SU-DHL-6 (cell line): ENCODE measurements around the gene TSPAN13.

ENCODE experiments used
- H2AFZ ChIP-seq: fragments of 200-600 bp; sonication (generic); 2 replicates; pipeline ENCODE4 v1.6.1; 2014; ENCODE audit warnings: low read depth, mild to moderate bottlenecking, moderate library complexity, mixed read lengths, antibody characterized with exemption, low read length; ENCODE audit not compliant: severe bottlenecking
- H3F3A ChIP-seq: fragments of 200-600 bp; shearing (Covaris generic); 2 replicates; pipeline ENCODE4 v1.6.0; 2016; ENCODE audit warnings: antibody characterized with exemption, mild to moderate bottlenecking; ENCODE audit not compliant: insufficient read depth
- H3K27ac ChIP-seq: fragments of 200-600 bp; sonication (generic); 2 replicates; pipeline ENCODE4 v1.5.1; 2016; ENCODE audit warnings: low read depth, mild to moderate bottlenecking, low read length, moderate library complexity, mixed read lengths
- H3K27me3 ChIP-seq: fragments of 200-600 bp; sonication (generic), shearing (Covaris generic); 2 replicates; pipeline ENCODE4 v1.6.0; 2014; ENCODE audit warnings: mild to moderate bottlenecking, low read length
- H3K36me3 ChIP-seq: fragments of 200-600 bp; sonication (generic); 2 replicates; pipeline ENCODE4 v1.6.1; 2014; ENCODE audit warnings: mild to moderate bottlenecking, low read length, mixed read lengths
- H3K4me2 ChIP-seq: fragments of 300-600, 200-600 bp; shearing (Covaris generic), sonication (generic); 2 replicates; pipeline ENCODE4 v1.6.0; 2014; ENCODE audit warnings: low read length, low read depth, mild to moderate bottlenecking; ENCODE audit not compliant: poor library complexity, severe bottlenecking
- H3K4me3 ChIP-seq: fragments of 200-600 bp; sonication (generic); 2 replicates; pipeline ENCODE4 v1.5.1; 2014; ENCODE audit warnings: antibody characterized with exemption, low read length, mild to moderate bottlenecking, mixed read lengths; ENCODE audit not compliant: insufficient read depth, poor library complexity, severe bottlenecking
- H3K79me2 ChIP-seq: fragments of 200-600 bp; sonication (generic); 2 replicates; pipeline ENCODE4 v1.6.1; 2014; ENCODE audit warnings: mild to moderate bottlenecking, low read length, moderate library complexity; ENCODE audit not compliant: insufficient read depth
- H3K9ac ChIP-seq: fragments of 200-600 bp; sonication (generic); 2 replicates; pipeline ENCODE4 v1.7.0; 2014; ENCODE audit warnings: mild to moderate bottlenecking, low read length
- H3K9me2 ChIP-seq: fragments of 200-600 bp; sonication (generic); replicated peaks from 2 replicates; pipeline ENCODE4 v1.6.1; 2014; ENCODE audit warnings: low read length; ENCODE audit not compliant: insufficient read depth
- H3K9me3 ChIP-seq: fragments of 200-600 bp; sonication (generic); 2 replicates; pipeline ENCODE4 v1.6.1; 2014; ENCODE audit warnings: low read length, mixed read lengths; ENCODE audit not compliant: insufficient read depth
- H4K20me1 ChIP-seq: fragments of 200-600 bp; sonication (generic); 2 replicates; pipeline ENCODE4 v1.6.1; 2014; ENCODE audit warnings: low read depth, mild to moderate bottlenecking, antibody characterized with exemption, low read length, moderate library complexity, mixed read lengths
- EZH2phosphoT487 ChIP-seq: fragments of 200-600 bp; sonication (generic), shearing (Covaris generic); conservative IDR thresholded peaks from 2 replicates; pipeline ENCODE4 v1.6.1; 2018; ENCODE audit warnings: mild to moderate bottlenecking, antibody characterized with exemption, low read length, moderate library complexity, mixed read lengths
- TF ChIP-seq, protein P1 (sequence below): fragments of 200-600 bp; sonication (generic); IDR thresholded peaks from one replicate; pipeline ENCODE4 v1.5.1; 2017; ENCODE audit warnings: antibody characterized with exemption, mild to moderate bottlenecking, low read length, moderate library complexity; ENCODE audit not compliant: insufficient read depth, poor library complexity, severe bottlenecking

The TSPAN13 gene

DNA sequence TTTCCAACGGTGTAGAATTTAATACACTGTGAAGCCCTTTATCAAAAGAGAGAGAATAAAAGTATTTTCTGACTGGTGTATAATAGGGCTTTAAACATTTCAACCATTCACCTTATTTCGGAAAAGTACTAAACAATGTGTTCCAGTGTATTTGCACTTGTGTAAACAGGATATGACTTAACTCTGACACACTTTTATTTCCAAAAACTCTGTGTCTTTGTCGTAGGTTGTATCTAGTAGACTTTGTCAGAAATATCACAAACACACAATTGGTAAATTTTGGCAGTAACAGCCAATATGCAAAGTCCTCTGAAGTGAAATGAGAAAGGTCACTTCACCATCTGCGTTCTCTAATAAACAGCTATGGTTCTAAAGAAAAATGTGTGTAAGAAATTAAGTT, 10.3 kb upstream of the TSPAN13 start:
- no peaks in the 10 kb centered on the region for H3F3A ChIP-seq
- H4K20me1 ChIP-seq: no peaks in the 10 kb centered on the region
- no peak overlapping the region for H3K9ac ChIP-seq
- no peaks in the 10 kb centered on the region for H3K79me2 ChIP-seq
- no peak for TF ChIP-seq EZH2phosphoT487
- TF ChIP-seq, protein P1, sequence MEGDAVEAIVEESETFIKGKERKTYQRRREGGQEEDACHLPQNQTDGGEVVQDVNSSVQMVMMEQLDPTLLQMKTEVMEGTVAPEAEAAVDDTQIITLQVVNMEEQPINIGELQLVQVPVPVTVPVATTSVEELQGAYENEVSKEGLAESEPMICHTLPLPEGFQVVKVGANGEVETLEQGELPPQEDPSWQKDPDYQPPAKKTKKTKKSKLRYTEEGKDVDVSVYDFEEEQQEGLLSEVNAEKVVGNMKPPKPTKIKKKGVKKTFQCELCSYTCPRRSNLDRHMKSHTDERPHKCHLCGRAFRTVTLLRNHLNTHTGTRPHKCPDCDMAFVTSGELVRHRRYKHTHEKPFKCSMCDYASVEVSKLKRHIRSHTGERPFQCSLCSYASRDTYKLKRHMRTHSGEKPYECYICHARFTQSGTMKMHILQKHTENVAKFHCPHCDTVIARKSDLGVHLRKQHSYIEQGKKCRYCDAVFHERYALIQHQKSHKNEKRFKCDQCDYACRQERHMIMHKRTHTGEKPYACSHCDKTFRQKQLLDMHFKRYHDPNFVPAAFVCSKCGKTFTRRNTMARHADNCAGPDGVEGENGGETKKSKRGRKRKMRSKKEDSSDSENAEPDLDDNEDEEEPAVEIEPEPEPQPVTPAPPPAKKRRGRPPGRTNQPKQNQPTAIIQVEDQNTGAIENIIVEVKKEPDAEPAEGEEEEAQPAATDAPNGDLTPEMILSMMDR: no peak
- no peaks in the 10 kb centered on the region for H3K9me2 ChIP-seq
- no peak overlapping the region for H2AFZ ChIP-seq
- H3K27ac ChIP-seq: no peak overlapping the region
- H3K36me3 ChIP-seq: no peaks in the 10 kb centered on the region
- H3K9me3 ChIP-seq: no peaks in the 10 kb centered on the region
- H3K27me3 ChIP-seq: no peaks in the 10 kb centered on the region
- H3K4me3 ChIP-seq: no peak overlapping the region
- no peak overlapping the region for H3K4me2 ChIP-seq

DNA sequence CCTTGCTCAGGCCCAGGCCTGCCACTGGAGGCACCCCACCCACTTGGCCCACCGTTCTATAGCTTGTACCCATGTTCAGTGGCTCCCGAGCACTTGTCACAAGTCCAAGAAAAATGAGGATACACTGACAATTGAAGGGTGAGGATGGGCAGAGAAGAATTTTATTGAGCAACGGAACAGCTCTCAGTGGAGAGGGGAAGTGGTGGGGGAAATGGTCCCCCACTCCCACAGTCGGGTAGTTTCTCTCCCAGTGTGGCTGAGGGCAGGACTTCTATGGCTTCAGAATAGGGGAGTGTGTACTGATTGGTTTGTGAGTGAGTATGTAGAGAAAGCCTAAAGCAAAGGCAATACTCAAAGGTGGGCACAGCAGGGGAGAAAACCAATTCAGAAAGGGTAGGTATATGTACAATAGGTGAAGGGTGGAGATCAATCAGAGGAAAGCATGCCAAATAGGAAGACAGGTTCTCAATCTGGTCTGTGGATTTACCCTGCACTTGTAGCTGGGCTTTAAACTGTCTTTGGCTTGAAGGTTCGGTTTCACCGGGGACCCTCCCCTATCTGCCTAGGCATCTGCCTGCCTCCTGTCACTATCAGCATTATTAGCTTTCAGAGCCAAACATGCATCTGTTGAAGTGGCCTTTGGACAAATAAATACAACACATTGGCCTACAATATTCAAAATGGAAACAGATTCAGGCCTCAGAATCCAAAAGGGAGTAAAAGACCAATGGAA, 8.9 kb upstream of the TSPAN13 start:
- Histone ChIP-seq H3K79me2 (no peaks in the 10 kb centered on the region), H3F3A (no peaks in the 10 kb centered on the region), H3K4me2 (no peak overlapping the region), H3K9ac (no peak overlapping the region), H3K27ac (no peak overlapping the region), H3K36me3 (no peaks in the 10 kb centered on the region), H3K9me3 (no peaks in the 10 kb centered on the region), H3K27me3 (no peaks in the 10 kb centered on the region), H4K20me1 (no peaks in the 10 kb centered on the region), H3K9me2 (no peaks in the 10 kb centered on the region), H2AFZ (no peak overlapping the region), H3K4me3 (no peak overlapping the region)
- TF ChIP-seq EZH2phosphoT487: no peak
- TF ChIP-seq, protein P1: no peak

DNA sequence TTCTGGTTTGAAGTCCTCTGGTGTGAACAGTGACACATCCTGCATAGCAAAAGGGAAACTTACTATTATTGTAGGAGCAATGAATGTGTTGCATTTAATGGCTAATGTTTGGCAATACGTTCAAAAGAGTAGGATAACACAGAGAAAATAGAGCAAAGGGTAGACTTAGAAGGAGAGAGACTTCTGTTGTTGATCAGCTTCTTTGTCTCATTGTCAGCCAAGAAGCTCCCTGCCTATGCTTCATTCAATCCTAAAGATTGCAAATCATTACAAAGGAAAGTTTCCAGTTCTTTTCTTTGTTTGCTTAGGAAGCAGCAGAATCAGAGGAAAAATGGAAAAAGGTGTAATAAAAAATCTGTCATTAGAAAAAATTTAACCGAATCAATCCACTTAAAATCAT, 7.9 kb upstream of the TSPAN13 start:
- H3K79me2 ChIP-seq: no peaks in the 10 kb centered on the region
- H3K9me3 ChIP-seq: no peaks in the 10 kb centered on the region
- no peak overlapping the region for H2AFZ ChIP-seq
- TF ChIP-seq, protein P1: no peak
- TF ChIP-seq EZH2phosphoT487: no peak
- H3K9me2 ChIP-seq: no peaks in the 10 kb centered on the region
- H3K4me2 ChIP-seq: no peak overlapping the region
- no peaks in the 10 kb centered on the region for H3K36me3 ChIP-seq
- no peaks in the 10 kb centered on the region for H3F3A ChIP-seq
- H3K4me3 ChIP-seq: no peak overlapping the region
- no peaks in the 10 kb centered on the region for H4K20me1 ChIP-seq
- no peak overlapping the region for H3K27ac ChIP-seq
- no peaks in the 10 kb centered on the region for H3K27me3 ChIP-seq
- no peak overlapping the region for H3K9ac ChIP-seq
